Neural cell (in vitro differentiated cells): ENCODE measurements around the gene SLC24A1. TPM values are rescaled to one million over a fixed set of nuclear protein-coding genes. Genes with fewer than 3 reads are reported as not detected.

Experiments used
- H2AFZ ChIP-seq: fragments of 200-600, 300-800 bp; sonication (generic), shearing (Covaris generic); 2 replicates; pipeline ENCODE4 v1.6.0; 2014; ENCODE audit warnings: low read depth, mild to moderate bottlenecking, antibody characterized with exemption, low read length, moderate library complexity
- H3F3A ChIP-seq: fragments of 200-600 bp; shearing (Covaris generic); 2 replicates; pipeline ENCODE4 v1.6.1; 2016; ENCODE audit warnings: mild to moderate bottlenecking, moderate library complexity, mixed read lengths, antibody characterized with exemption, low read length; ENCODE audit not compliant: insufficient read depth, poor library complexity, severe bottlenecking
- H3K27ac ChIP-seq: fragments of 200-600, 300-800 bp; sonication (generic), shearing (Covaris generic); 2 replicates; pipeline ENCODE4 v1.5.1; 2014; ENCODE audit warnings: mild to moderate bottlenecking, low read length, moderate library complexity
- H3K27me3 ChIP-seq: fragments of 300-800, 200-600 bp; sonication (generic), shearing (Covaris generic); 2 replicates; pipeline ENCODE4 v1.6.0; 2014; ENCODE audit warnings: mild to moderate bottlenecking, low read depth, low read length, moderate library complexity; ENCODE audit not compliant: insufficient read depth
- H3K36me3 ChIP-seq: fragments of 300-800, 200-600 bp; sonication (generic), shearing (Covaris generic); 2 replicates; pipeline ENCODE4 v1.5.1; 2014; ENCODE audit warnings: mild to moderate bottlenecking, antibody characterized with exemption, low read length, moderate library complexity; ENCODE audit not compliant: insufficient read depth
- H3K4me2 ChIP-seq: fragments of 300-800, 200-600 bp; sonication (generic), shearing (Covaris generic); 2 replicates; pipeline ENCODE4 v1.6.0; 2014; ENCODE audit warnings: mild to moderate bottlenecking, low read length
- H3K4me3 ChIP-seq: fragments of 300-800, 200-600 bp; sonication (generic), shearing (Covaris generic); 2 replicates; pipeline ENCODE4 v1.5.1; 2014; ENCODE audit warnings: mild to moderate bottlenecking, low read length, moderate library complexity
- H3K79me2 ChIP-seq: fragments of 200-600 bp; shearing (Covaris generic); replicated peaks from 2 replicates; pipeline ENCODE4 v1.6.0; 2014; ENCODE audit warnings: mild to moderate bottlenecking, low read length, moderate library complexity; ENCODE audit not compliant: insufficient read depth
- H3K9ac ChIP-seq: fragments of 300-800, 200-600 bp; sonication (generic), shearing (Covaris generic); 2 replicates; pipeline ENCODE4 v1.6.1; 2016; ENCODE audit warnings: mild to moderate bottlenecking, low read length, mixed read lengths
- H3K9me2 ChIP-seq: fragments of 200-600 bp; shearing (Covaris generic); 2 replicates; pipeline ENCODE4 v1.6.1; 2016; ENCODE audit warnings: mild to moderate bottlenecking, low read length, mixed read lengths; ENCODE audit not compliant: insufficient read depth
- H3K9me3 ChIP-seq: fragments of 200-600, 300-800 bp; sonication (generic), shearing (Covaris generic); 2 replicates; pipeline ENCODE4 v1.6.1; 2016; ENCODE audit warnings: mild to moderate bottlenecking, mixed run types, low read length, moderate library complexity, mixed read lengths
- H4K20me1 ChIP-seq: fragments of 200-600 bp; shearing (Covaris generic); 2 replicates; pipeline ENCODE4 v1.6.1; 2016; ENCODE audit warnings: mild to moderate bottlenecking, mixed run types; ENCODE audit not compliant: insufficient read depth
- EP300 ChIP-seq: fragments of 450-650 bp; conservative IDR thresholded peaks from 2 replicates; pipeline ENCODE4 v1.6.1; 2014; ENCODE audit warnings: antibody characterized with exemption, mild to moderate bottlenecking, moderate library complexity; ENCODE audit not compliant: poor library complexity, severe bottlenecking
- EZH2 ChIP-seq: fragments of 200-600, 300-800 bp; shearing (Covaris generic), sonication (generic); IDR thresholded peaks from 2 replicates; pipeline ENCODE4 v1.6.1; 2014; ENCODE audit warnings: antibody characterized with exemption, low read length, borderline replicate concordance, mild to moderate bottlenecking; ENCODE audit not compliant: insufficient read depth, poor library complexity, severe bottlenecking
- MXI1 ChIP-seq: fragments of 450-650 bp; conservative IDR thresholded peaks from 2 replicates; pipeline ENCODE4 v1.6.1; 2014; ENCODE audit warnings: antibody characterized with exemption, mild to moderate bottlenecking; ENCODE audit not compliant: poor library complexity, severe bottlenecking
- POLR2AphosphoS5 ChIP-seq: IDR thresholded peaks from 2 replicates; pipeline ENCODE4 v1.6.1; 2012
- RAD21 ChIP-seq: fragments of 450-650 bp; conservative IDR thresholded peaks from 2 replicates; pipeline ENCODE4 v1.6.1; 2014; ENCODE audit warnings: antibody characterized with exemption, mild to moderate bottlenecking, moderate library complexity
- SMC3 ChIP-seq: fragments of 450-650 bp; conservative IDR thresholded peaks from 2 replicates; pipeline ENCODE4 v1.6.1; 2014; ENCODE audit warnings: antibody characterized with exemption, mild to moderate bottlenecking, moderate library complexity; ENCODE audit not compliant: poor library complexity
- TAF1 ChIP-seq: IDR thresholded peaks from 2 replicates; pipeline ENCODE4 v1.6.1; 2012; ENCODE audit warnings: low read depth
- polyA plus RNA-seq: library from polyadenylated mRNA; depleted of rRNA; stranded (reverse); fragments of >200 nt; gene quantifications from 2 replicates; pipeline ENCODE4 v1.2.3, GENCODE V29; 2014
- small RNA-seq, 3 experiments: library from RNA; depleted of rRNA; stranded (forward); fragments of <200 nt; gene quantifications; one replicate each; pipeline ENCODE3, GENCODE V24; 2012
- TF ChIP-seq, protein P1 (sequence below): fragments of 450-650 bp; IDR thresholded peaks from 2 replicates; pipeline ENCODE4 v1.5.1; 2014; ENCODE audit warnings: antibody characterized with exemption, mild to moderate bottlenecking, moderate library complexity; ENCODE audit not compliant: poor library complexity, severe bottlenecking
- TF ChIP-seq, protein P2 (sequence below): IDR thresholded peaks from 2 replicates; pipeline ENCODE4 v1.6.1; 2012; ENCODE audit warnings: borderline replicate concordance

The SLC24A1 gene
- polyA plus RNA-seq, 1 donor from 2014 or later = 0.72 TPM

DNA sequence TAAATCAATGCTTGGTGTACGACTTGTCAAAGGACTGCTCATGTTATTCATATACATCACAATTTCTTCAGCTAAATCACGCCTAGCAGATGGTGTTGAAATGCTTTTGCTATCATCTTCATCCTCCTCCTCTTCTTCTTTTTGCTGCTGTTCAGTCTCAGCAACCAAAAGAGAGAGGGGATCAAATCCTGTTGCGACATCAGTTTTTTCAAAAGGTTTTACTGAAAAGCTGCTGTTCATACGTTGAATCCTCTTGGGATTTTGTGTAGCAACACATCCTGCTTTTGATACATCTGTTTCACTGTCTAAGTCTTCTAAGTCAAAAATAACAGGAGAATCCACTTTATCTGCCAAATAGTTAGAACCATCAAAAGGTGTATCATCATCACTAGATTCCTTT is 69.0 kb downstream of the SLC24A1 start:
- Histone ChIP-seq H3K4me2 (no peak overlapping the region), H2AFZ (no peak overlapping the region), H3K27me3 (no peaks in the 10 kb centered on the region), H3K27ac (no peak overlapping the region), H3K36me3 (peaks cover 8% of the 10 kb centered on the region), H3K9me2 (no peaks in the 10 kb centered on the region), H3K4me3 (no peak overlapping the region), H3K9ac (no peak overlapping the region), H3K79me2 (no peaks in the 10 kb centered on the region), H3F3A (no peaks in the 10 kb centered on the region), H3K9me3 (no peaks in the 10 kb centered on the region), H4K20me1 (no peaks in the 10 kb centered on the region)
- TF ChIP-seq MXI1 (no peak), RAD21 (no peak), SMC3 (no peak), POLR2AphosphoS5 (no peak), TAF1 (no peak), EP300 (no peak)

DNA sequence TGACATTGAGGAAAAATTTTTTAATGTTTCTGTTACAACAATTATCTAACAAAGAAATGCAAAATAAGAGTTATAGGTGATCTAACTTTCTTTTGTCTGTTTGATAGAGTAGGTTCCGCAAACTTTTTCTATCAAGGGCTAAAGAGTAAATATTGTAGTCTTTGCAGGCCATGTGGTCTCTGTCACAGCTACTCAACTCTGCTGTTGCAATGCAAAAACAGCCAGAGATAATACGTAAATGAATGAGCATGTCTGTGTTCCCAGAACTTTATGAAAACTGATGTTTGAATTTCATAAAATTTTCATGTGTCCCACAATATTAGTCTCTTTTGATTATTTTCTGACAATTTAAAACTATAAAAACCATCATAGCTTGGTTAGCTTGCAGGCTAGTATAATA is 73.3 kb downstream of the SLC24A1 start:
- H3K27ac ChIP-seq = no peak overlapping the region
- H3F3A ChIP-seq = no peaks in the 10 kb centered on the region
- no peak overlapping the region for H3K9ac ChIP-seq
- H3K36me3 ChIP-seq = peaks cover 8% of the 10 kb centered on the region
- no peaks in the 10 kb centered on the region for H3K27me3 ChIP-seq
- no peak overlapping the region for H3K4me3 ChIP-seq
- H3K9me3 ChIP-seq = no peaks in the 10 kb centered on the region
- no peaks in the 10 kb centered on the region for H3K79me2 ChIP-seq
- no peaks in the 10 kb centered on the region for H3K9me2 ChIP-seq
- TF ChIP-seq SMC3 (no peak), TAF1 (no peak), POLR2AphosphoS5 (no peak), RAD21 (no peak), EP300 (no peak), EZH2 (no peak), MXI1 (no peak)
- TF ChIP-seq, protein P1, sequence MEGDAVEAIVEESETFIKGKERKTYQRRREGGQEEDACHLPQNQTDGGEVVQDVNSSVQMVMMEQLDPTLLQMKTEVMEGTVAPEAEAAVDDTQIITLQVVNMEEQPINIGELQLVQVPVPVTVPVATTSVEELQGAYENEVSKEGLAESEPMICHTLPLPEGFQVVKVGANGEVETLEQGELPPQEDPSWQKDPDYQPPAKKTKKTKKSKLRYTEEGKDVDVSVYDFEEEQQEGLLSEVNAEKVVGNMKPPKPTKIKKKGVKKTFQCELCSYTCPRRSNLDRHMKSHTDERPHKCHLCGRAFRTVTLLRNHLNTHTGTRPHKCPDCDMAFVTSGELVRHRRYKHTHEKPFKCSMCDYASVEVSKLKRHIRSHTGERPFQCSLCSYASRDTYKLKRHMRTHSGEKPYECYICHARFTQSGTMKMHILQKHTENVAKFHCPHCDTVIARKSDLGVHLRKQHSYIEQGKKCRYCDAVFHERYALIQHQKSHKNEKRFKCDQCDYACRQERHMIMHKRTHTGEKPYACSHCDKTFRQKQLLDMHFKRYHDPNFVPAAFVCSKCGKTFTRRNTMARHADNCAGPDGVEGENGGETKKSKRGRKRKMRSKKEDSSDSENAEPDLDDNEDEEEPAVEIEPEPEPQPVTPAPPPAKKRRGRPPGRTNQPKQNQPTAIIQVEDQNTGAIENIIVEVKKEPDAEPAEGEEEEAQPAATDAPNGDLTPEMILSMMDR = no peak
- TF ChIP-seq, protein P2, sequence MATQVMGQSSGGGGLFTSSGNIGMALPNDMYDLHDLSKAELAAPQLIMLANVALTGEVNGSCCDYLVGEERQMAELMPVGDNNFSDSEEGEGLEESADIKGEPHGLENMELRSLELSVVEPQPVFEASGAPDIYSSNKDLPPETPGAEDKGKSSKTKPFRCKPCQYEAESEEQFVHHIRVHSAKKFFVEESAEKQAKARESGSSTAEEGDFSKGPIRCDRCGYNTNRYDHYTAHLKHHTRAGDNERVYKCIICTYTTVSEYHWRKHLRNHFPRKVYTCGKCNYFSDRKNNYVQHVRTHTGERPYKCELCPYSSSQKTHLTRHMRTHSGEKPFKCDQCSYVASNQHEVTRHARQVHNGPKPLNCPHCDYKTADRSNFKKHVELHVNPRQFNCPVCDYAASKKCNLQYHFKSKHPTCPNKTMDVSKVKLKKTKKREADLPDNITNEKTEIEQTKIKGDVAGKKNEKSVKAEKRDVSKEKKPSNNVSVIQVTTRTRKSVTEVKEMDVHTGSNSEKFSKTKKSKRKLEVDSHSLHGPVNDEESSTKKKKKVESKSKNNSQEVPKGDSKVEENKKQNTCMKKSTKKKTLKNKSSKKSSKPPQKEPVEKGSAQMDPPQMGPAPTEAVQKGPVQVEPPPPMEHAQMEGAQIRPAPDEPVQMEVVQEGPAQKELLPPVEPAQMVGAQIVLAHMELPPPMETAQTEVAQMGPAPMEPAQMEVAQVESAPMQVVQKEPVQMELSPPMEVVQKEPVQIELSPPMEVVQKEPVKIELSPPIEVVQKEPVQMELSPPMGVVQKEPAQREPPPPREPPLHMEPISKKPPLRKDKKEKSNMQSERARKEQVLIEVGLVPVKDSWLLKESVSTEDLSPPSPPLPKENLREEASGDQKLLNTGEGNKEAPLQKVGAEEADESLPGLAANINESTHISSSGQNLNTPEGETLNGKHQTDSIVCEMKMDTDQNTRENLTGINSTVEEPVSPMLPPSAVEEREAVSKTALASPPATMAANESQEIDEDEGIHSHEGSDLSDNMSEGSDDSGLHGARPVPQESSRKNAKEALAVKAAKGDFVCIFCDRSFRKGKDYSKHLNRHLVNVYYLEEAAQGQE = no peak
- H4K20me1 ChIP-seq = no peaks in the 10 kb centered on the region
- no peak overlapping the region for H2AFZ ChIP-seq
- H3K4me2 ChIP-seq = no peak overlapping the region

Small RNA genes within 50 kb of the gene (small RNA-seq; reads per million reads assigned to genes)
- 0 to 0.08 (median 0.03) reads per million in 3 experiments for gene SNORD13E

Other genes starting within 250 kb of the SLC24A1 start
- gene IGDCC3, start 243.9 kb upstream of the SLC24A1 start, polyA plus RNA-seq = 14.4 and 18.8 TPM in 2 replicates
- 1.2 and 3.1 TPM in 2 replicates for gene IGDCC4, start 199.0 kb upstream of the SLC24A1 start, polyA plus RNA-seq
- 18.0 and 18.6 TPM in 2 replicates for gene DPP8, start 104.2 kb upstream of the SLC24A1 start, polyA plus RNA-seq
- 170 and 177 TPM in 2 replicates for gene HACD3, start 91.5 kb upstream of the SLC24A1 start, polyA plus RNA-seq
- 49.7 and 51.0 TPM in 2 replicates for gene INTS14, start 10.8 kb upstream of the SLC24A1 start, polyA plus RNA-seq
- gene DENND4A, start 170.4 kb downstream of the SLC24A1 start, polyA plus RNA-seq = 7.5 and 10.5 TPM in 2 replicates
- gene RAB11A, start 247.6 kb downstream of the SLC24A1 start, polyA plus RNA-seq = 600 and 620 TPM in 2 replicates